Measurements from ENCODE around the gene CATSPERD. TPM values are rescaled to one million over a fixed set of nuclear protein-coding genes. Genes with fewer than 3 reads are reported as not detected.

CATSPERD gene
- total and polyA plus RNA-seq, 9 of the 15 experiments (the other 6 are each of a cell fraction or from before 2014, with no cell fraction given): not detected

- TF ChIP-seq ZNF23 (CRISPR knock-in tag; IDR thresholded peaks at IDR 0.05) (no peak), MAX (CRISPR knock-in tag; IDR thresholded peaks at IDR 0.05) (peak; percentile 58), MYBL2 (IDR thresholded peaks at IDR 0.05; ENCODE audit: low read depth) (no peak), MYBL2 (CRISPR knock-in tag; IDR thresholded peaks at IDR 0.05; ENCODE audit: borderline replicate concordance) (no peak), FOXK1 (CRISPR knock-in tag; IDR thresholded peaks at IDR 0.05; ENCODE audit: borderline replicate concordance) (no peak), TAF7 (tag; IDR thresholded peaks at IDR 0.05) (no peak), ZNF318 (IDR thresholded peaks at IDR 0.05; ENCODE audit: borderline replicate concordance in 1 of 2, low read depth in 1 of 2) (no peak), RCOR1 (IDR thresholded peaks at IDR 0.05; ENCODE audit: borderline replicate concordance in 1 of 2, low read depth in 2 of 2, low read length in 2 of 2) (peak; percentile 7 to 26; a peak in 1 of 4 replicates), TEAD4 (IDR thresholded peaks at IDR 0.05; ENCODE audit: low read length) (no peak), TEAD4 (CRISPR knock-in tag; IDR thresholded peaks at IDR 0.05; ENCODE audit: borderline replicate concordance) (no peak), LCOR (CRISPR knock-in tag; IDR thresholded peaks at IDR 0.05) (no peak), RREB1 (CRISPR knock-in tag; IDR thresholded peaks at IDR 0.05) (no peak)
Observed at GRCh38 chr19:5805462-5806132, 85.2 kb downstream of the CATSPERD start (continued).

Measured in K562 (cell line).